GM21367 (cell line): Measurements from ENCODE around the gene OR52H1.
"Not testable (repeated sequence)": the region's sequence is repeated elsewhere in the genome, so short reads cannot be mapped to it uniquely, and the experiment has no call there.

Source experiments
- ATAC-seq: cut with Tn5 transposase; IDR thresholded peaks from one replicate; pipeline ENCODE4 v1.9.1; 2021; ENCODE audit not compliant: unreplicated experiment

OR52H1 gene

DNA sequence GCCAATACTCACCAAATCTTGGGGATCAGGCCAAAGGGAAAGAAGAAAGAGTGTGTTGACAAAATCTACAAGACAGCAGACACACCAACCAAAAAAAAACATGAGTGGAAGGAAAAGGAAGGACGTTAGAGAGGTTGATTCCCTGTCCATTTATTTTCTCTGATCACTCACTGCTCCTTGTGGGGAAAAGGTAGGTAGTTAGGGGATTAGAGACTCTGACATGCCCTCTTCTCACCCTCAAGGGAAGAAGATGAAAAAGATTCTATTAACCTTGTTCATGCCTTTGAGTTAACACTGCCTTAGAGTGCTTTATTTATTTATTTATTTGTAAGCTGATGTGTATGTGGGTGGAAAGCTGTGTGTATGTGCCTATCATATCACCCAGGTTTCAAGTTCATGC lies at the start of gene OR52H1:
TSS of gene OR52H1 (minus strand) at position 101 of the 400 bp plus-strand sequence. CDS start 3,035 bp downstream, outside the sequence.
- no peak for ATAC-seq

DNA sequence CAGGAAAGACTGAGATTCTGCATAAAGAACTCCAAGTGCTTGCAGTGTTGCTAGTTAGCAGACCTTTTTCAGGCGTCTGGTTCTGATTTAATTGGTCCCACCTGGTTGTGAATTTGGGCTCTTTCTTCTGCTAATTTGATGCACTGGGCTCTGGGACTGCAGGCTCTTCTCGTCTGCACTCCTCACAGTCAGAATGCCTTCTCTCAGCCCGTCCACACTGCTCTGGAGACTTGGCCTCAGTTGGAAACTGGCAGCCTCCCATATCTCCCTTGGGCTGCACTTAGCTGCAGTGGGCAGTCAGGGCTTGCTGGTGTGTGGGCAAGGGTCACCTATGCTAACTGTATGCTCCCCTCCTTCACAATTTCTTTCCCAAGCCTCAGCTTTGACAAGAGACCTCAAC lies 49.6 kb upstream of the OR52H1 start:
- no peak for ATAC-seq

DNA sequence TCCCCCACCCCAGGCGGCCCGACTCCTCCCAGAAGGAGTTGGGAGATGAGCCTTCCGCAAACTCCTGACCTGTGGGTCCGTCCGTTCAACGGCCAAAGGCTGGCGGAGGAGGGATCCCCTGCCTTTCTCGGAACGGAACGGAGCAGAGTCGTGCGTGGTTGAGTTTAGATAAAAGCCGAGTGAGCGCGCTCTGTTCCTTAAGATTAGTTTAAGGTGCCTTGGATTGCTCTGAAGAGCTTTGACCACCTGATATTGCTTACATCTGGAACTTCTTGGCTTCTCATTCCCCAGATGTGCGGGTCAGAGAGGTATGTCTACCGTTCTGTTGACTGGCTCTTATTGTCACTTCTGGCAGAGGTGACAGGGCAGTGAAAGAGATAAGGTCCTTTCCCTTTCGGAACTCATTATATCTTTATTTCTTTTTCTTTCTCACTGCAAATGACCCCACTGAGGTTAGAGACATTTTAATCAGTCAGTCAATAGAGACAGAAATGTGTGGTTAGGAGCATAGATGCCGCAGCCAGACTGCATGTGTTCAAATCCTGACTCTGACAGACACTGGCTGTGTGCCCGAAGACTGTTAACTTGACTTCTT lies 48.4 kb upstream of the OR52H1 start, which contains the start of gene TRIM6:
TSS of gene TRIM6 (plus strand) at position 31 of the 595 bp plus-strand sequence. CDS start at position 292, 261 bp downstream.
- ATAC-seq: no peak

DNA sequence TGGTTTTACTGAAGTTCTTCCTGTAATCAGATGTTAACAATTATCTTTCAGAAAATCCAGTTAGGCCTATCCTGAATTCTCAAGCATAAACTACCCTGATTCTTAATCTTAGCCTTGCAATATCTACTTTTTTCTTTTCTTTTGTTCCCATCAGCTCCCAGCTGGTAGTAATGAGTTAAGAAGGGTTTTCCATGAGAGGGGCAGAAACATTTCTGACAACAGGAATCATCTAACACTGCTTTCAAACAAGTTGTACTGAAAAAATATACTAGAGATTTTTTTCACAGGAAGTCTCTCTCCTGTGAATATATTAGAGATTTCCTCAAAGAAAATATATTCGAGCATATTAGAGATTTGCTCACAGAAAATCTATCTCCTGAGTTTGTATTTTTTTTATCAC lies 44.8 kb upstream of the OR52H1 start:
- ATAC-seq: no peak

DNA sequence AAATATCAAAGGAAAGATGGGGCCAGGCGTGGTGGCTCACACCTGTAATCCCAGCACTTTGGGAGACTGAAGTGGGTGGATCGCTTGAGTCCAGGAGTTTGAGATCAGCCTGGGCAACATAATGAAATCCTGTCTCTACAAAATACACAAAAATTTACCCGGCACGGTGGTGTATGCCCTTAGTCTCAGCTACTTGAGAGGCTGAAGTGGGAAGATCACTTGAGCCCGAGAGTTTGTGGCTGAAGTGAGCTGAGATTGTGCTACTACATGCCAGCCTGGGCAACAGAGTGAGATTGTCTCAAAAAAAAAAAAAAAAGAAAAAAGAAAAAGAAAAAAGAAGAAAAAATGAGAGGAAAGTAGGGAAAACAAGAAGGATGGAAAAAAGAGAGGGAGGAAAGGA lies 44.3 kb upstream of the OR52H1 start:
- ATAC-seq: no peak

DNA sequence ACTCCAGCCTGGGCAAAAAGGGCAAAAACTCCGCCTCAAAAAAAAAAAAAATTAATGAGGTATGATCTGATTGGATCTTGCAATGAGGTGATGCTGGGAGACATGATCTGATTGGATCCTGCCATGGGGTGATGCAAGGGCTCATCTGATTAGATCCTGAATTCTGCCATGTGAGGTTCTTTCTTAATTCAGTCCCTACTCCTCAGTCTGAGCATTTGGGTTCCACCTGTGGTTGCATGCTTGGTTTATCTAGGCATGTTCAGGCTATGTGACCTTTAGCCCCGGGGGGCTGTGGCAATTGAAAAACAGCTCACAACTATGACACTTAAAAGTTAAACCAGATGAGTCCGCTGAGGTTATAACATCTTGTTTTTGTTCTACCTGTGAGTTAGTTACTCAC lies 43.3 kb upstream of the OR52H1 start:
- ATAC-seq: no peak

DNA sequence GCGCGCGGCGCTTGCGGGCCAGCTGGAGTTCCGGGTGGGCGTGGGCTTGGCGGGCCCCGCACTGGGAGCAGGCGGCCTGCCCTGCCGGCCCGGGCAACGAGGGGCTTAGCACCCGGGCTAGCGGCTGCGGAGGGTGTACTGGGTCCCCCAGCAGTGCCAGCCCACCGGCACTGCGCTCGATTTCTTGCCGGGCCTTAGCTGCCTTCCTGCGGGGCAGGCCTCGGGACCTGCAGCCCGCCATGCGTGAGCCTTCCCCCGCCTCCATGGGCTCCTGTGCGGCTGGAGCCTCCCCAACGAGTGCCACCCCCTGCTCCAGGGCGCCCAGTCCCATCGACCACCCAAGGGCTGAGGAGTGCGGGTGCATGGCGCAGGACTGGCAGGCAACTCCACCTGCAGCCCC lies 41.6 kb upstream of the OR52H1 start:
- ATAC-seq: not testable (repeated sequence)

DNA sequence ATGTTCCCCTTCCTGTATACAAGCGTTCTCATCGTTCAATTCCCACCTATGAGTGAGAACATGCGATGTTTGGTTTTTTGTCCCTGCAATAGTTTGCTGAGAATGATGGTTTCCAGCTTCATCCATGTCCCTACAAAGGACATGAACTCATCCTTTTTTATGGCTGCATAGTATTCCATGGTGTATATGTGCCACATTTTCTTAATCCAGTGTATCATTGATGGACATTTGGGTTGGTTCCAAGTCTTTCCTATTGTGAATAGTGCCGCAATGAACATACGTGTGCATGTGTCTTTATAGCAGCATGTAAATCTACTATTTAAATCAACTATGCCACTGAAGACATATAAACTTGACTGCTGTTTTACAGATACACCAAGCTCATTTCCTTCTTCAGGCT lies 36.1 kb upstream of the OR52H1 start:
- ATAC-seq: not testable (repeated sequence)

DNA sequence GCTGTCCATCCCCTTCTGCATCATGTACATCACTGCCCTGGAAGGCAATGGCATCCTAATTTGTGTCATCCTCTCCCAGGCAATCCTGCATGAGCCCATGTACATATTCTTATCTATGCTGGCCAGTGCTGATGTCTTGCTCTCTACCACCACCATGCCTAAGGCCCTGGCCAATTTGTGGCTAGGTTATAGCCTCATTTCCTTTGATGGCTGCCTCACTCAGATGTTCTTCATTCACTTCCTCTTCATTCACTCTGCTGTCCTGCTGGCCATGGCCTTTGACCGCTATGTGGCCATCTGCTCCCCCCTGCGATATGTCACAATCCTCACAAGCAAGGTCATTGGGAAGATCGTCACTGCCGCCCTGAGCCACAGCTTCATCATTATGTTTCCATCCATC lies 32.7 kb upstream of the OR52H1 start:
- ATAC-seq: no peak

DNA sequence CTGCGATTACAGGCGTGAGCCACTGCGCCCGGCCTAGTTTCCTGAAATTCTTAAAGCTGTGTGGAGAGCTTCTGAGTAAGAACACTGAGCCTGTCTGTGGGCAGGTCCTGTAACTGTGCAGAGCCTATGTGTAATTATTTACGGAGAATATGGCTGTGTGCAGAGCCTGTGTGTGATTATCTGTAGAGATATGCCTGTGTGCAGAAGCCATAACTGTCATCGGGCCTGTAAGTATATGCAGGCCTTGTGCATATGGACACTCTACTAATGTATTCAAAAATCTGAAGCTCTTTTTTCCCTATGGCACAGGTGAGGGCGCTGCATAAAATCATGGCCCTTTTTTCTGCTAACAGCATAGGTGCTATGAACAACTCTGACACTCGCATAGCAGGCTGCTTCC lies 32.2 kb upstream of the OR52H1 start, which contains the start of gene OR52B6:
TSS of gene OR52B6 (plus strand) at position 301 of the 400 bp plus-strand sequence. CDS start at position 301, 0 bp downstream.
- no peak for ATAC-seq

DNA sequence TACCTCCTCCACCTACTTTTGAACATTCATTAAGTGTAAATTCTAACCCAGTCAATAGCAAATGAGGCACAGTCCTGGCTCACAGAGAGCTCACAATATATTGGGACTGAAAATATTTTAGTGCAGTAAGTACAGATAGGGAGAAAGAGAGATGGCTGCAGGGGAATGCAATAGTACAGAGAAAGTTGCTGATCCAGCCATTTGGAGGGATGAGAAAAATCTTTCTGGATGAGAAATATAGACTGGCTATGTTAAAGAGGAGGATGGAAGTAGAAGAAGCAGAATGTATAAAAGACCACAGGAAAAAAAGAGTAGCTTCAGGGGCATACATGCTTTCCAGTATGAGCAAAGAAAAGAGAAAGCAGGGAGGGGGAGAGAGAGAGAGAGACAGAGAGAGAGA lies 28.8 kb upstream of the OR52H1 start:
- no peak for ATAC-seq

DNA sequence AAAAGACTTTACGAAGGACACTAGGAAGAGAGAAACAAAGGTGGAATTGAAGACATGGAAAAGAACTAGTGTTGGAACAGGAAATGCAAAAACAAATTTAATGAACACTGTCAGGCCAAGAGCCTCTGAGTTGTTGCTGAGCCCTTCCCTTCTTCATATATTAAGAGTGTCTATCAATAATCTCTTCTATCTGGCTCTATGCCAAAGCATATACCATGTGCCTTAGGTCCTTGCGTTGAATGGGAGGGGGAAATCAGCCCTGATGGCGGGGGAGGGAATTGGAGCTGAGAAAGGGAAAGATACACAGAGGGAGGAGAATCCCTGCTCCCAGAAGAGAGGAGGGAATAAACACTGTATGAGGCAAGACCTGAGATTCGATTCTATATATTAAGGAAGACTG lies 26.8 kb upstream of the OR52H1 start:
- no peak for ATAC-seq

DNA sequence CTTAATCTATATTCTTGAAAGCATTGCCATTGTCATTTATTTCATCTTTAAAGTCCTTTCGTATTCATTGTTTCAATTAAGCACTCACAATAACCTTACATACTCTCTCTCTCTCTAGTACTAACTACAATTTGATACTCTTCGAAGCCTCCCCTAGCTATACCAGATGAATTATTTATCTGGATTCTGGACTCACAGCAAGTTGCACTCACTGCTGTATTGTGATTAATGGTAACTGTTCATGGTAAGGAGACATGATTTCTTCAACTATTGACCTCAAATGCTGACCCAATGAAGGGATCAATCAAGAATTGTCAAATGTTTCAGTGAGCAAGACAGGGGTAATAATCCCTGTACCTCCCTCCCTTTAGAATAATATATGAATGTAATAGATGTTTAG lies 26.3 kb upstream of the OR52H1 start:
- ATAC-seq: no peak

DNA sequence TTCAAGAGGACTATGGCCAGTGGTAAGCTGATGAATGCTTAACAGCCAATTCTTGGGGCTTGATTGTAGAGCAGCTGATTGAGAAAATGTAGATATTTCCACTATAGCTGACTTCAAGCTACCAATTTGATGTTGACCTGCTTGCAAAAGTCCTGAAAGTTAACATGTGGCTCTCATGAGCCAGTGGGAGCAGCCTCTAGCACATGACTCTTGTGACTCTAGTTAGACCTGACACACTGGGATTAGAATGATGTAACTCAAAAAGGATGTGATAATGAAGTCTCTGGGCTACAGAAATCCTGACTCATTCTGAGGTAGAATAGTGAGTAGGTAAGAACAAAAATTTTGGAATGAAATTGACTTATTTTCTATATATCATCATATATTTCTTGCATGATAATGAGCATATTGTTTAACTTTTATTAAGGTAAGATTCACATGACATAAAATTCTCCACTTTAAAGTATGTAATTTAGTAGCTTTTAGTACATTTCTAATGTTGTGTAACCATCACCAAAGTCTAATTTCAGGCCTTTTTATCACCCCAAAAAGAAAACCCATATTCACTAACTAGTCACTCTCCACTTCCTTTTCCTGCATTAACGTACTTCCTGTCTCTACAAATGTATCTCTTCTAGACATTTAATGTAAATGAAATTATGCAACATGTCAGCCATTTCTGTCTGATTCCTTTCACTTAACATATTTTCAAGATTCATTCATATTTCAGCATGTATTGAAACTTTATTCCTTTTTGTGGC lies 16.1 kb upstream of the OR52H1 start:
- ATAC-seq: no peak

DNA sequence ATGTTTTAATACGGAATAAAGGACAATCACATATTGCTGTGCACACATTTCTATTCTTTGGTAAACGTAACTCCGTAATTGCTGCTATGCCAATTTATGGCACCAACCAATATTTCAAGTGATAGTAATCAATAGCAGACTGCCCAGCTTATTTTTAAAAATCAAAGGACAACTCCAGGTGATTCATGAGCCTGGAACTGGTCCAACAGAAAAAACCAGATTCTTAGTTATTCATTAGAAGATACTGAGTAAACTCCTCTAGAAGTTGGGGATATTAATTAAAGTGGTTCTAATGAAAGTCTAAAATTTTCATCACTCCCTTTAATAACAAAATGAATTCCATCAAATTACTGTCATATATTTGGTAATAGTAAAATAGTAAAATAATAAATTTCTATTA lies 9.4 kb upstream of the OR52H1 start:
- no peak for ATAC-seq

DNA sequence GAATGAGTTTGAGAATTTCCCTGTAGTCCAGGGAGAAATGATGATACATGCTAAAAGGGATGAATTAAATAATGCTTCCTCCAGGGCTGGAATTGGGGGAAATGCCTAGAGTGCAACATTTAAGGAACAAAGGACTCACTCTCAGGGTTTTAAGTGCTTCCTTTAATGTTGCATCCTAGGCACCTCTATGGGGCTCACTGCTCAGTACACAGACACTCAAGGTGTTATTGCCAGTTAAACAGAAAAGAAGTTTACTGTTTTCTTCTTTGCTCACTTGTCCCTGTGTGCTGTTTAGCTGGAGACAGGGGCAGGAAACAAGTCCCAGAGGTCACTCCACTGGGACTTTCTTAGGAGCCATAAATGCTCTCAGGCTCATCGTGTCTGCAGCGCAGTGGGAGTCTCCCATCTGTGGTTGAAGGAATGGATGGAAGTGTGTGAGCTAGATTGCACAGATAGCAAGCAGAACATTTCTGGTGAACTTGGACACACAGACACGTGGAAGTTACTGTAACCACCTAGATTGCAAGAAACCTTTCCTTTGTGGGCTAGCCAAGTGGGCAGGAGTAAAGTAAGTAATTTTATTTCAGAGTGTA lies 8.4 kb upstream of the OR52H1 start:
- no peak for ATAC-seq

DNA sequence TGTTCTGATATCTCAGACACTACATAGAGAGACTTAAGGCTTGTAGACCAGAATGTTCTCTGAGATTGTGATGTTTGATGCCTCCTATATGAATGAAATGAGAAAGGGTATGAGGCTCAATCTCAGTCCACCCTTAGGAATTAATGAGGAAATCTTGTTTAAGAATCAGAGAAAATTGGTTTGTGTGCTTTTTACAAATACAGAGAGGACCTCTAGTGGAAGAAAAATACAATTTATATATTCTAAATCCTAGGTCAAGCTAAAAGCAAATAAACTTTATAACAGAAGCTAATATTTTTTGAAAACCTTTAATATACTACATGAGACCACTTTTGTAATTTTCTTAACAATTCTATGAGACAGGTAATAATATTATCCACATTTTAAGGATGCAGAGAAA lies 5.0 kb upstream of the OR52H1 start:
- no peak for ATAC-seq

DNA sequence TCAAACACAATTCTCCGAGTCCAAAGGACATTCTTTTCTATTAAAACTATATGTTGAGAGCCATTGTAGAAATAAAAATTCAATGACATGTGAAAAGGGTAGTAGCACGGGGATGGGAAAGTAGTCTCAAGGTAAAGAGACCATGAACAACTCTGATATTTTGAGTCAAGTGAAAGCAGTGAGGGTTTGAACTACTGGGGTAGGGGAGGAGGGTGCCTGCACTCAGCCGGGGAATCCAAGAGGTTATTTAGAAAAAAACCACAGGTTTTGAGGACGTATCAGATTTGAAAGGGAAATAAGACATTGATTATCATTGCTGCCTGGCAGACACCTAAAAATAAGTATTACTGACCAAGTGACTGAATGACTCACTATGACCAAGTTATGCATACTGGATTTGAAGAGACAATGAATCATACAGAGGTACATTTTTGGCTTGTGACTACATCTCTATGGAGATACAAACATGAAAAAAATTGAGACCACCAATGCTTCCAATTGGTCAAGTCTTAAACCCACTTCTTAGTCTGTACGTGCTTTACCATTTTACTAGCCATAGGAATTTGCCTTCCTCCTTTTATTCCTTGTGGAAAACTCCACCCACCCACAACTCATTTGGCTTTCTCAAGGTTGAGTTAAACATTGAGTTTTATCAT lies 2.2 kb upstream of the OR52H1 start:
- ATAC-seq: no peak

DNA sequence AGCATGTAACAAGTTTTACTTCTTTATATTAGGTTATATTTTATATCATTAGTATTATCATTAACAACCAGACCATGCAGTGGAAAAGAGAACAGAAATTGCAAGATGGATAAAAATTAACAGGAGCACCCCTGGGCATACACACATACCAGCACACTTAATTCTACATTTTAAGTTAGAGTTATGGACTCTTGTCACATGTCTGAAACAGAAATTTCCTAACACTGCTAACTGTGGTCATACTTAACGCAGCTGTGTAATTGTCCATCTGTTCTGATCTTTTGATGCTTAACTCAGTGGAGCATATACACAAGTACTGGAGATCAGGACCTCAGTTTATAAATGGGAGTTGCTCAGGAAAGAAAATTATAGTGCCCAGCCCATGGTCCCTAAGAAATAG lies 358 bp downstream of the OR52H1 start:
- ATAC-seq: no peak

DNA sequence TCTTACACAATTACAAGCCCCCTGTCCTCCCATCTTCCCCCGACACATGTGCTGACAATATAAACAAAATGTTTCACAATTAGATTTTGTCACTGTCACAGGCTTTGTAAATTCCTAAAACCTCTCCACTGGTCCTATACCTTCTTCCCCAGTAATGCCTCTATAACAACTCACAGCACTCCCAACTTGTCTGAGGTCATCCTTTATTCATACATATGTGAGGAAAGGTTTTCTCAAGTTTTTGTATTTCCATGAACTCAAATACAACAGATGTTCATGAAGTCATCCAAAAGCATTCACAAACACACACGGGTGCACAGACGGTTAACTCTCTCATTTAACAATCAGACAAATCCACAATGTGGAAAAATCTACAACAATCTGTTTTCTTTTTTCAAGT lies 1.9 kb downstream of the OR52H1 start:
- no peak for ATAC-seq

DNA sequence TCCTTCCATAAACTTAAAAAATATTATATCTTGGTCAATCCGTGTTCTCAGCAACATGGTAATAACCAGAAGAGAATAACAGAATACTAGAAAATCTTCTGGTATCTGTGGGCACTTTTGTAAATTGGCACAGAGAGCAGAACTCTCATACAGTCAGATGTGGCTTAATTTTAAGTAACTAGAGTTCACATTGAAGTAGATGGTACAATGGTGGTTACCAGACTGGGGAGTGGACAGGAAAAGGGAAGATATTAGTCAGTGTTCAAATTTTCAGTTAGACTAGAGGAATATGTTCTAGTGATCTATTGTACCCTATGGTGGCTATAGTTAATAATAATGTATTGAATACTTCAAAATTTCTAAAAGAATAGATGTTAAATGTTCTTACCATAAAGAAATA lies 6.9 kb downstream of the OR52H1 start:
- ATAC-seq: no peak

DNA sequence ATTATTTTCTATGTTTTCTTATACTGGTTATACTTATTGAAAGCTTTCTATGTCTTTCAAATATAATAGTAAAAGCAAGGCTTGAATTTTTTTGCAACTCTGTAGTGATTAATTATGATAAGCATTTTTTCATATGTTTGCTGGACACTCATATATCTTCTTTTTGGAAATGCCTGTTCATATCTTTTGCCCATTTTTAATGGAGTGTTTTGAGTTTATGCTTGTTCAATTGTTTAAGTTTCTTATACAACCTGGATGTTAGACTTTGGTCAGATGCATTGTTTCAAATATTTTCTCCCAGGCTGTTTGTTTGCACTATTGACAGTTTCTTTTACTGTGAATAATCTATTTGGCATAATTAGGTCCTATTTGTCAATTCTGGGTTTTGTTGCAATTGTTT lies 11.9 kb downstream of the OR52H1 start:
- ATAC-seq: no peak
